DOHH2 (cell line): ENCODE data around the gene PLCB2.
A peak's percentile ranks its signal among the peaks of the same experiment; 100 is the strongest.

Source experiments
- H3F3A ChIP-seq: fragments of 200-600 bp; sonication (generic), shearing (Covaris generic); 2 replicates; pipeline ENCODE4 v1.6.0; 2016; ENCODE audit warnings: antibody characterized with exemption, mild to moderate bottlenecking; ENCODE audit not compliant: control insufficient read depth, insufficient read depth
- H3K27ac ChIP-seq: fragments of 200-600 bp; sonication (generic); 2 replicates; pipeline ENCODE4 v1.5.1; 2014; ENCODE audit warnings: low read depth, mild to moderate bottlenecking, low read length, moderate library complexity
- H3K27me3 ChIP-seq: fragments of 200-600 bp; sonication (generic); 2 replicates; pipeline ENCODE4 v1.6.1; 2014; ENCODE audit warnings: mild to moderate bottlenecking, low read length, mixed read lengths; ENCODE audit not compliant: control insufficient read depth
- H3K36me3 ChIP-seq: fragments of 200-600 bp; sonication (generic); 2 replicates; pipeline ENCODE4 v1.6.1; 2014; ENCODE audit warnings: mild to moderate bottlenecking, low read length, moderate library complexity, mixed read lengths; ENCODE audit not compliant: control insufficient read depth
- H3K4me1 ChIP-seq: fragments of 200-600 bp; sonication (generic); 2 replicates; pipeline ENCODE4 v1.6.1; 2014; ENCODE audit warnings: mild to moderate bottlenecking, low read length, mixed read lengths; ENCODE audit not compliant: control insufficient read depth
- H3K4me2 ChIP-seq: fragments of 200-600 bp; sonication (generic); 2 replicates; pipeline ENCODE4 v1.6.0; 2014; ENCODE audit warnings: mild to moderate bottlenecking, low read length, moderate library complexity
- H3K4me3 ChIP-seq: fragments of 200-600 bp; sonication (generic); 2 replicates; pipeline ENCODE4 v1.5.1; 2014; ENCODE audit warnings: mild to moderate bottlenecking, low read length, mixed read lengths
- H3K79me2 ChIP-seq: fragments of 200-600 bp; sonication (generic); 2 replicates; pipeline ENCODE4 v1.6.1; 2014; ENCODE audit warnings: mild to moderate bottlenecking, low read length, mixed read lengths; ENCODE audit not compliant: control insufficient read depth
- H3K9me2 ChIP-seq: fragments of 200-600 bp; sonication (generic); replicated peaks from 2 replicates; pipeline ENCODE4 v1.6.1; 2014; ENCODE audit warnings: mild to moderate bottlenecking, low read length, mixed read lengths; ENCODE audit not compliant: control insufficient read depth
- H3K9me3 ChIP-seq: fragments of 200-600 bp; sonication (generic); 2 replicates; pipeline ENCODE4 v1.6.1; 2014; ENCODE audit warnings: antibody characterized with exemption, low read length, mixed read lengths; ENCODE audit not compliant: control insufficient read depth, insufficient read depth
- H4K20me1 ChIP-seq: fragments of 200-600 bp; sonication (generic); 2 replicates; pipeline ENCODE4 v1.6.0; 2014; ENCODE audit warnings: low read depth, mild to moderate bottlenecking, antibody characterized with exemption, low read length, moderate library complexity; ENCODE audit not compliant: control insufficient read depth, insufficient read depth
- EZH2phosphoT487 ChIP-seq: fragments of 200-600 bp; sonication (generic); IDR thresholded peaks from 2 replicates; pipeline ENCODE4 v1.6.1; 2017; ENCODE audit warnings: borderline replicate concordance, mild to moderate bottlenecking, antibody characterized with exemption, low read length, moderate library complexity, mixed read lengths
- TF ChIP-seq, protein P1 (sequence below): fragments of 200-600 bp; sonication (generic); IDR thresholded peaks from one replicate; pipeline ENCODE4 v1.5.1; 2014; ENCODE audit warnings: antibody characterized with exemption, mild to moderate bottlenecking, low read depth, low read length; ENCODE audit not compliant: poor library complexity, severe bottlenecking

The PLCB2 gene

DNA sequence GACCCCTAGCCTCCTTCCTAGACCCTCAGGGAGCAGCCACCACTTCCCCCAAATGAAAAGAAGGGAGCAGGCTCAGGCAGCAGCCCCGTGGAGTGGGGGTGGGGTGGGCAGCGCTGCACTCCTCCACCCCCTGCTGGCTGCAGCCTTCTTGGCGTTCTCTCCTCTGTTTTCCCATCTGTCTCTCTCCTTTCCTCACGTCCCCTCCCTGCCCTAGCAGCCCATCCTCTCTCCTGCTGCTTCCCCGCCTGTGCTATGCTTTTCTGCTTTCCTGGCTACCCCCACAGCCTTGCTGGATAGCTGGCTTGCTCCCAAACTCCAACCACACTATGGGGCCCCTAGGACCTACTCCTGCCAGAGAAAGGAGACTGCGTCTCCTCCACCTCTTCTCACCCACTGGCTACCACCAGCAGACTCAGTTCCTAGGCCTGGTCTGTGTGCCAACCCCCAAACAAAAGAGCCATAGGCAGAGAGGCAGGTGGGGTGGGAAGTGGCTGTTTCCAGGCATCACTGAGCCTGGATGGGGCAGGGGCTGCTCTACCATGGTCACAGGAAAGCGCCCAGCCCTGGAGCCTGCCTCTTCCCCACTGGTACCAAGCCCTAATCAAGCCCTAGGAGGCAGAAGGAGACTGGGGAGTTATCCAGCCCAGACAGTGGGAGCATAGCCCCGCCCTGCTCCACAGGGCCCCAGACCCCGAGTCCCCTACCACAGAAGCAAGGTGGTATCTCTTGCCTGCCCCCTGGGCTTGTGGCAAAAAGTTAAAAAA lies 46.9 kb upstream of the PLCB2 start:
- TF ChIP-seq, protein P1, sequence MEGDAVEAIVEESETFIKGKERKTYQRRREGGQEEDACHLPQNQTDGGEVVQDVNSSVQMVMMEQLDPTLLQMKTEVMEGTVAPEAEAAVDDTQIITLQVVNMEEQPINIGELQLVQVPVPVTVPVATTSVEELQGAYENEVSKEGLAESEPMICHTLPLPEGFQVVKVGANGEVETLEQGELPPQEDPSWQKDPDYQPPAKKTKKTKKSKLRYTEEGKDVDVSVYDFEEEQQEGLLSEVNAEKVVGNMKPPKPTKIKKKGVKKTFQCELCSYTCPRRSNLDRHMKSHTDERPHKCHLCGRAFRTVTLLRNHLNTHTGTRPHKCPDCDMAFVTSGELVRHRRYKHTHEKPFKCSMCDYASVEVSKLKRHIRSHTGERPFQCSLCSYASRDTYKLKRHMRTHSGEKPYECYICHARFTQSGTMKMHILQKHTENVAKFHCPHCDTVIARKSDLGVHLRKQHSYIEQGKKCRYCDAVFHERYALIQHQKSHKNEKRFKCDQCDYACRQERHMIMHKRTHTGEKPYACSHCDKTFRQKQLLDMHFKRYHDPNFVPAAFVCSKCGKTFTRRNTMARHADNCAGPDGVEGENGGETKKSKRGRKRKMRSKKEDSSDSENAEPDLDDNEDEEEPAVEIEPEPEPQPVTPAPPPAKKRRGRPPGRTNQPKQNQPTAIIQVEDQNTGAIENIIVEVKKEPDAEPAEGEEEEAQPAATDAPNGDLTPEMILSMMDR = peak; percentile 54
- no peak for TF ChIP-seq EZH2phosphoT487
- Histone ChIP-seq H3K4me1 (peaks cover 12% of the 10 kb centered on the region), H3K79me2 (no peaks in the 10 kb centered on the region), H3K9me2 (no peaks in the 10 kb centered on the region), H3K36me3 (no peaks in the 10 kb centered on the region), H3K4me2 (no peak overlapping the region), H3F3A (no peaks in the 10 kb centered on the region), H3K27me3 (peaks cover 8% of the 10 kb centered on the region; the same call in 1 of the 2 replicates), H4K20me1 (no peaks in the 10 kb centered on the region), H3K4me3 (no peak overlapping the region), H3K27ac (no peak overlapping the region), H3K9me3 (no peaks in the 10 kb centered on the region)

DNA sequence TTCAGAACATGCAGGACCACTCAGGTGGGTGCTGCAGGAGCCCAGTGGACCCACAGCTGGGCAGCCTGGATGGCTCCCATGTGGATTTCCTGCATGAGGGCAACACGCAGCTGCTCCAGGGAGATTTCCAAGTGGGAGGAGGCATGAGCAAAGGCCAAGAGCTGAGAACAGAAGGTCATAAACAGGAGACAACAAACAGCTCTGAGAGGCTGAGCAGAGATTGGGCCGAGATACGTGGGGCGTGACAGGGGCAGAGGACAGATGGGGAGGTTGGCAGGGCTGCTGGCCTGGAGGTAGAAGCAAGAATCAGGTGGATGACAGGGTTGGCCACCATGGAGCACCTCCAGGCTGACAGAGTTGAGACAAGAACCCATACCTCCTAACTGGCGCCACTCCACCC lies 46.0 kb upstream of the PLCB2 start:
- Histone ChIP-seq H3K9me3 (no peaks in the 10 kb centered on the region), H3F3A (no peaks in the 10 kb centered on the region), H3K9me2 (no peaks in the 10 kb centered on the region), H3K4me1 (peaks cover 7% of the 10 kb centered on the region), H3K79me2 (no peaks in the 10 kb centered on the region), H3K4me2 (no peak overlapping the region), H3K36me3 (no peaks in the 10 kb centered on the region), H3K27ac (no peak overlapping the region), H4K20me1 (no peaks in the 10 kb centered on the region), H3K4me3 (no peak overlapping the region), H3K27me3 (peaks cover 8% of the 10 kb centered on the region; the same call in 1 of the 2 replicates)
- no peak for TF ChIP-seq EZH2phosphoT487
- TF ChIP-seq, protein P1 = no peak

DNA sequence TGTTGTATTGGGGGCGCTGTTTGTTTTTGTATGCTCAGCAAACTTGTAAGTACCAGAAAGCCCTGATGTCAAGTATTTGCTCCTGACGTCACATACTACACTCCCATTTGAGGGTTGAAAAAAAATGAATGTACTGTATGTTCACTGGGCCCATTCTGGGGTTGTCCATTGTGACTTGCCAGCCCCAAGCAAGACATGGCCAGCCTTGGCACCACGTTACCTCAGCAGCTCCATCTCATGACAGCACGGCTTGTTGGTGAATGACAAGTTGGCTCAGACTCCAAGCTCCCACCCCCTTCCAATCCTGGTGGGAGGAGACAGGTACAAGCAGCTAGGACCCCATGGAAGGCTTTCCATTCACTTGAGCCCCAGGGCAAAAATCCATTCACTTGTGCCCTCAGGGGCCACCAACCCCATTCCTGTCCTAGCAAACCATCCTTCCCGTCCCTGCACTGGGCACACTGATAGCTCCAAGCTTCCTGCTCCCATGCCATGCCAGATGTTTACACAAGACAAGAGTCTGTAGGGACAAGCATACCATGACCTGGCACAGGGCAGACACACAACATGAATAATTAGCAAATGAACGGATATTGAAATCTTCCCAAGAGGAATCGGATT lies 44.7 kb upstream of the PLCB2 start:
- Histone ChIP-seq H3K4me3 (no peak overlapping the region), H3F3A (no peaks in the 10 kb centered on the region), H3K36me3 (no peaks in the 10 kb centered on the region), H3K9me2 (no peaks in the 10 kb centered on the region), H3K27ac (no peak overlapping the region), H3K27me3 (peaks cover 8% of the 10 kb centered on the region; the same call in 1 of the 2 replicates), H3K79me2 (no peaks in the 10 kb centered on the region), H3K4me1 (no peaks in the 10 kb centered on the region; the same call in 1 of the 2 replicates), H4K20me1 (no peaks in the 10 kb centered on the region), H3K9me3 (no peaks in the 10 kb centered on the region), H3K4me2 (no peak overlapping the region)
- TF ChIP-seq EZH2phosphoT487 = no peak

DNA sequence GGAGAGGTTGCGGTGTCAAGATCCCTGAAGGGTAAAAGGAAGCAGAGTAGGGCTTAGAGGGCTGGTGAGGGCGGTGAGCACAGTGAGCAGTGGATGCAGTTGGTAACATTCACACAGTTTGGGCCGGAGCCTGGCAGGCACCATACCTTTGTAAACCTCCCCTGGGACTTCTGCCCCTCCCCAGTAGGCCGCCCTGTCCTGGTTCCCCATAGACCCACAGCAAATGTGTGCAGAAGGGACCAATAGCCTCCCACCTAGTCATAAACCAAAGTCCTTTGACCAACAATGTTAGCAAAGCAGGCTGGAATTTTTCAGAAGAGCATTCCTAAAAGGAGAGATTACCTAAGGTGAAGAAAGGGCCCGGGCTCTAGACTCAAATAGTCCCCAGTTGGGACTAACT lies 41.4 kb upstream of the PLCB2 start:
- H3F3A ChIP-seq = no peaks in the 10 kb centered on the region
- no peaks in the 10 kb centered on the region for H3K9me2 ChIP-seq
- peaks cover 2% of the 10 kb centered on the region; the same call in 1 of the 2 replicates for H3K4me1 ChIP-seq
- no peak overlapping the region for H3K4me3 ChIP-seq
- H3K27ac ChIP-seq = no peak overlapping the region
- H3K9me3 ChIP-seq = no peaks in the 10 kb centered on the region
- H3K4me2 ChIP-seq = no peak overlapping the region
- TF ChIP-seq EZH2phosphoT487 = no peak
- TF ChIP-seq, protein P1 = no peak
- H3K27me3 ChIP-seq = peaks cover 8% of the 10 kb centered on the region; the same call in 1 of the 2 replicates
- H3K79me2 ChIP-seq = no peaks in the 10 kb centered on the region
- H4K20me1 ChIP-seq = no peaks in the 10 kb centered on the region
- H3K36me3 ChIP-seq = no peaks in the 10 kb centered on the region
